GM19043 (cell line): ENCODE data around the gene BRMS1.

Source experiments
- ATAC-seq: cut with Tn5 transposase; IDR thresholded peaks from one replicate; pipeline ENCODE4 v1.9.1; 2021; ENCODE audit warnings: low read depth; ENCODE audit not compliant: unreplicated experiment

The BRMS1 gene

DNA sequence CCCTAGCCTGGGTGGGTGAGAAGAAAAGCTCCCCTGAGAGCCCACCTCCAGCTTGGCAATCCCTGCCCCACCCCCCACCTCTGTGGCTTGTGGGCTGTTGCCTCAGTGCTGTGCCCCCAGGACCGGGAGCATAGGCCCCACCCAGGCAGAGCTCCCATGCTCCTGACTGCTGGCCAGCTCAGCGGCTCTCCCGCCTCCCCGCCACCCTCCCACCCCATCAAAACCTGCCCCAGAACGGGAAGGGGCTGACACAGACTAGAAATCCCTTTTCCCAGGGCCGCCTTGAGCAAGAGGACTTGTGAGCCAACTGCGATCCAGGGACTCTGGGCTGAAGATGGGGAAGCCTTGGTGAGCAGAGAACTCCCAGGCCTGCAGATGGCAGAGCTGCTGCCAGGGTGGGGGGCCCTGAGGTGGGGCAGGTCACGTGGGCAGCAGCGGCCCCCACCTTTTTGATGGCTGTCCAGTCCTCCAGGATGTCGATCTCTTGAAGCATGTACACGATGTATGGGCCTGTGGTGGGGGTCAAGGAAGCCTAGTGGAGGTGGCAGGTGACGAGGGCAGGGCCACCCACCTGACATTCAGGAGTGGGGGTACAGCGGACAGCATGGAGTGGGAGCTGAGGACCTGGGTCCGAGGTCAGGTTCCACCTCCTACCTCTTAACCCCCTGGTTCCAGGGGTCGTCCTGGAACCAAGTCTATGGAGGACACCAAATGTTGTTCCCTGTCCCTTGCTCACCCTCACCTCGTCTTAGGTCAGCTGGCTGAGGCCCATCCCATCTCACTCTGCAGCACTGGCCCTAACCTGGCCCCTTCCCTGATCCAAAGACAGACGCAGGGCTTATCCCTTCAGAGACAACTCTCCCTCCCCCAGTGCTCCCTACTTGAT lies 6.4 kb downstream of the BRMS1 start:
- ATAC-seq: no peak

DNA sequence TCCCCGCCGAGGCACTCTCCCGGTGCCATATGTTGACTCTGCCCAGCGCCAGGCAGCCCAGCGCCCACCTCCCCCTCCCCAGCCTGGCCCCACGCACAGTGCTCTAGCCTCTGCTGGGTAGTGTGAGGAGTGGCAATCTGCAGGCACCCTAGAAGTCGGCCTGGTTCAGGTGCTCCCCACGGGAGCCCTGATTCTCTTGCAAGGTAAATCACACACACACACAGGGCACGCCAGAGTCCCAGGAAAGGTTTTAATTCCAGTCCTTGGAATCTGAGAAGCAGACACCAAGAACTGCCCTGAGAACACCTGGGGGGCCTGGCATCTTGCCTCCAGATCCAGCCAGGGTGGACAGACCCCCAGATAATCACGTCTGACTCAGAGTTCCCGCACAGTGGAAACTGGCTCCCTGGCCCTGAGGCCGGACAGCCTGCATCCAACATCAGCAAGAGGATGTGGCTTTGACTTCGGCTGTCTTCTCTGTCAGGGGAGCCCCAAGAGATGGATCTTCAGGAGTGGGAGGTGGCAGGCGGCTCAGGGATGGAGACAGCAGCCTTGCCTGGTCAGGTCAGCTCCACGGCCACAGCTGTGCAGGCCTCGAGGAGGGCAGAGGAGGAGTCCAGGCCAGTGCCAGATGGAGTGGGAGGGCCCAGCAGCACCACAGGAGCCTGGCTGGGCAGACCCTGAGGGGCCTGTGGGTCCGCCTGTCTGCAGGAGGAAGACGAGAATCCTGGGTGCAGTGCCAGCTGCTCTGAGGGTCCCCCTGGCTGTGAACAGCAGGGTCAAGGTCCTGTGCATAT lies 7.6 kb downstream of the BRMS1 start:
- no peak for ATAC-seq

DNA sequence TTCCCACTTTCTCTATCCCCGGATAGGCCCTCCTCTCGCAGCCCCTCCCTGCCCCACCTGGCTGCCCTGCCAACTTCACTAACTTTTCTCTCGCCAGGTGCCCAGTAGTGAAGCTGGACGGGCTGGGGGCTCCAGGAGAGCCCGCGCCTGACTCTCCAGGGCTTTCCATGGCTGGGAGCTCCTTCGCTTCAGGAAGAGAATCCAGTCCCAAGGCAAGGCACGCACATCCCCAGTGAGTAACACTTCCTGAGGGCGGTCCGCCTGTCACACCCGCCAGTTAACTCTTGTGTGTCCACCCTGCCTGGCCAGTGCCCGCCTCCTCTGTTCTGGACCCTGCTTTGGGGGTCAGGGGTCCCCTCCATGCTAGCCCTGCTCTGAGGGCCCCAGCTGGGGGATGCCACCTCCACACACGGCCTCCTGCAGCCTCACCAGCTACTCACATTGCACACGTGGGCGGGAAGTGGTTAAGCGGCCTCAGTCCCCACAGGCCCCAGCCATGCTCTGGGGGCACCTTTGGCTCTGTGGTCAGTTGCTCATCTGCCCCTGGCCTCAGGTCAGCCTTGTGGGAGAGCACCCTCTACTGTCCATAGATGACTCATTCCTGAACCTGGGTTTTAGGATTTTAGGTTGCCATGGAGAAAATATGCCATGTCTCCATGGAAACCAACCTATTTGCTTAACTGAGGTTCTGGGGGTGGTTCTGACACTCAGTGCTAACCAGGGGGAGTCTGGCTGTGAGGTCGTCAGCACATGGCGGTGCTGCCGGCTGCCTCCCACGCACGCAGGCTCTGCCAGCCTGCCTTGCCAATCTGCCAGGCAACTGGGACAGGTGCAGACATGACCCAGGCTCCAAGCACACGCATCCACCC lies 8.4 kb downstream of the BRMS1 start, which contains the start of gene RIN1:
RIN1 (minus strand) TSS at position 201 of the 869 bp plus-strand sequence; CDS start at position 169, 32 bp downstream.
- ATAC-seq: peak; percentile 83

DNA sequence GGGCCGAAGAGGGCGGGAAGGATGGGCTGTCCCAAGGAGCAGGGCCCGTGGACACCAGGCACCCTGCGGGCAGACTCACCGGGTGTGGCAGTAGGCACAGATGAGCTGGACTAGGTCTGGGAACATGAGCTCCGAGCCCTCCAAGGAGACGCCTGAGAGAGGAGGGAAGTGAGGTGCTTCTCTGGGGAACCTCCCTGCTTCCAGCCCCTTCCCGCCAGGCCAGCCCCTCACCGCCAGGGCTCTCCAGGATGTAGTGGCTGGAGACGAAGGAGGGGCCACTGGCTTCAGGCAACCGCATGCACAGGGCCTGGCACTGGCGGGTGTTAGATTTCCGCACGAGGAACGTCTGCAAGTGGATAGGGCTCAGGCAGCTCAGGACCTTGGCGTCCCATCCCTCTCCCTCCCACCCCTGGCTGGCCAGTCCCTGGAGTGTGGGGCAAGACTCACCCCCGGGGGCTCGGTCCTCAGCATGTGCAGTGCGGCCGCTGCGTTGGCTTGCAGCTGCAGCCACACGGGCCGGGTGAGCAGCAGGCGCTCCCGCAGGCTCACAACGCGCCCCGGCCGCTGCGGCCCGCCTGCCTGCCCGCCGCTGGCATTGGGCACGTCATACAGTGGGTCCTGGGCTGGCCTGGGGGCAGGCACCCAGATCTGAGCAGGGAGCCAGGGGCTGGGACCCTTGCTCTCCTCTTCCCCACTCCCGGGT lies 9.2 kb downstream of the BRMS1 start:
- no peak for ATAC-seq

DNA sequence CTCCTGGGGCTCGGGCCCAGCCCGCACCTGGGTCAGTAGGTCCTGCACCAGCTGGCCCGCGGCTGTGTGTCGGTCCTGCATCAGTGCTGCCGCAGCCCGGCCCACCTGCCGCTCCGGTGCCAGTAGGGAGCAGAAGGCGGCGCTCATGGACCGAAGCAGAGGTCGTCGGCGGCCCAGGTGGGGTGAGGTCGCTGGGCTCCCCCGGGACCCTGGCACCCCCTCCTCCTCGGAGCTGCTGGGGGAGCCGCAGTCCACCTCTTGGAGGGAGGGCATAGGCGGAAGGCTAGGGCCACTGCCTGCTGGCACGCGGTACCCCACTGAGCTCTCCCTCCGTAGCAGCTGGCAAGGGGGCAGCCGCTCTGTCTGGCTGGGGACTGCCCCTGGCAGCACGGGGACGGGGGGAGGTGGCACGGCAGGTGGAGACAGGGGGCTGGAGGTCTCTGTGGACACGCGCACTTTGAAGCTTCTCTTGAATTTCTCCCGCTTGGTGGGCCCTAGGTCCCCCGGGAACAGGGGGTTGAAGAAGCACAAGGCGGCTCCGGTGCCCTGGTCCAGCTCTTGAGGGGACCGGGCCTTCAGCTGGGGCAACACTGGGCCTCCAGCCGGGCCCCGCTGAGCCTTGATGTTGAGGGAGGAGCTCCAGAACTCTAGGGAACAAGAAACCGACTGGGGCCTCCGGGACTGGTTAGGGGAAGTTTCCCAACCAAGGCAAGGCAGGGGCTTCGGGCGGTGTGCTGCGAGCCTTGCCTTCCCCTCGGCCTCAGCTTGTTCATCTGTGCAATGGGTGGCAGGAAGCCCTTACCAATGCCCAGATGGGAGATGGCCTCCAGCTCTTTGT lies 10.1 kb downstream of the BRMS1 start:
- ATAC-seq: no peak

DNA sequence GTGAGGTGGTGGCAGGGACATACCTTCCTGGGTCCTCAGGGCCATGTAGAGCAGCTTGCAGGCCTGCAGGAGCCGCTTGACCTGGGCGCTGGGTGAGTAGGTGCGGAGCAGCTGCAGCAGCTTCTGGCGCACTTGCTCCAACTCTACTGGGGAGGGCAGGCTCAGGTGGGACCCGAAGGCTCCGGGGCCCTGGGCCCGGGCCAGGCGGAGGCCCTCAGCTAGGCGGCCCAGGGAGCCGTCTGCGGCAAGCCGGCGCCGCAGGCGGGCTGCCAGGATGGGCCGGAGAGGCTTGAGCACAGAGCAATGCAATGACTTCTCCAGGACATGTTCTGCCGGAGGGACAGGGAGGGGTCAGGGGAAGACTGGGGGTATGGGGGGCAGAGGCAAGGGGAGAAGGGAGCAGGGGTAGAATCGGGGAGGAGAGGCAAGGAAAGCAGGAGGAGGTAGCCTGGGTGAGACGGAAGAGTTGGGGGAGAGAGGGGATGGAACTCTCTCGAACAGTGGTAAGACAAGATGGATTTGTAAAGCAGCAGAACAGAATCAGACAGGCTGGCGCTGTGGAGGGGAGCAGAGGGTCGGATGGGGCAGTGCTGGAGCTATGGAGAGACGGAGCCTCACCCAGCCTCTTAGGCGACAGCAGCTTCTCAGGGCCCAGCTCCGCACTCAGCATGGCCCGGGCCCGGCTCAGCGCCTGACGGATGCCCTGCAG lies 10.9 kb downstream of the BRMS1 start:
- no peak for ATAC-seq

DNA sequence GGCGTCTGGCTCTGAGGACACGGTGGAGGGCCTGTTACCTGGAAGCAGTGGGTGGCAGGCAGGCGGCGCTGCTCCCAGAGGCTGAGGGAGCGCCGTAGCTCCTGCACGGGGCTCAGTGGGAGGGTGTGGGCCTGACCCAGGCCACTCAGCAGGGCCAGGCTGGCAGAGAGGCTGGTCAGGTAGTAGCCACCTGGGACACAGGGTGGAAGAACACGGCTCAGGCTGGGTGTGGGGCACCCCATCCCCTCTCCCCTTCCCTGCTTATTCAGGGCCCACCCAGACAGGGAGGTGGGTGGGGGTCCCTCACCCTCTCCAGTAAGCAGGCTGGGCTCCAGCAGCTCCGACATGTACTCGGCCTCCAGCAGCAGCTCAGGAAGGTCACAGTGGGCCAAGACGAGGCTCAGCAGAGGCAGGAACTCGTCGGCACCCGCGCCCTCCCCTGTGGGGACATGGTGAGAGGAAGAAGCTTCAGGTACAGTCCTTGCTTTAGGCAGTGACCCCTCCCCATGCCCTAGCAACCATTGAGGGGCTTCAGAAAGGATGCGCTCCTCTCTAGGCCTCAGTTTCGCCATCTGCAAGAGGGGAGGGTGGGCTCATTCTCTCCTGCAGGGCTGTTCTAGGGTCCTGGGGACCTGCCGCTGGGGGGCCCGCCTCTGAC lies 11.6 kb downstream of the BRMS1 start:
- no peak for ATAC-seq

DNA sequence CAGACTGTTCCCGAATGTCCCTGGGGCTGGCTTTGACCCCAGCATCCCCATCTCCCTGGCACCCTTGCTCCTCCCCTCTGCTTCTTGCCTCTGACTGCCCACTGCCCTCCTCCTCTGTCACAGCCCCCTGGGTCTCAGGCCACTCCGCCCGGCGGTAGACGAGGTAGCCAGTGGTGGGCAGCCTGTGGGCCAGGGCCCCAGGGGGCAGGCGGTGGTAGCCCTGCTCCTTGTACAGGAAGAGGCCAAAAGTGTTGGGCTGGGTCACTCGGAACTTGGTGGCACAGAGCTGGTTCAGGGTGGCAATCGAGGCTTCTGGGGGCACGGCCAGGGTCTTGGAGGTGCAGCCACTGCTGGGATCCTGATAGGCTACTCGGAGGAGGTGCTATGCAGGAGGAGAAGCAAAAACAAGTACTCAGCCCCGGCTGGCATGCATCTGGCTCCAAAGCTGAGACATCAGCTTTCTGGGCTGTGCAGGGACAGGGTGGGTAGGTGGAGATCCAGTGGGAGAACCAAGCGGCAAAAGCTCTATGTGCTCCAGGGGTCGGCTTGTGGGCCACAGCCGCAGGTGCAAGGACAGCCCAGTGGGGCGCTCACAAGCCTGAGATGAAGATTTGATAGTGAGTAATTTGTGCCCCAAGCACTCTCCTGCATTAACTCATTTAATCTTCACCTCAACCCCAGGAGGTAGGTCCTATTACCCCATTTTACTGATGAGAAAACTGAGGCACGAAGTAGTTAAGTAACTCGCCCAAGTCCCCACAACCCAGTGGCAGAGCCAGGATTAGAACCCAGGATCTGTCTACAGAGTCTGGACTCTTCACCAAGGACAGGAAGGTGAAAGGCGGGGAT lies 12.3 kb downstream of the BRMS1 start:
- ATAC-seq: no peak

DNA sequence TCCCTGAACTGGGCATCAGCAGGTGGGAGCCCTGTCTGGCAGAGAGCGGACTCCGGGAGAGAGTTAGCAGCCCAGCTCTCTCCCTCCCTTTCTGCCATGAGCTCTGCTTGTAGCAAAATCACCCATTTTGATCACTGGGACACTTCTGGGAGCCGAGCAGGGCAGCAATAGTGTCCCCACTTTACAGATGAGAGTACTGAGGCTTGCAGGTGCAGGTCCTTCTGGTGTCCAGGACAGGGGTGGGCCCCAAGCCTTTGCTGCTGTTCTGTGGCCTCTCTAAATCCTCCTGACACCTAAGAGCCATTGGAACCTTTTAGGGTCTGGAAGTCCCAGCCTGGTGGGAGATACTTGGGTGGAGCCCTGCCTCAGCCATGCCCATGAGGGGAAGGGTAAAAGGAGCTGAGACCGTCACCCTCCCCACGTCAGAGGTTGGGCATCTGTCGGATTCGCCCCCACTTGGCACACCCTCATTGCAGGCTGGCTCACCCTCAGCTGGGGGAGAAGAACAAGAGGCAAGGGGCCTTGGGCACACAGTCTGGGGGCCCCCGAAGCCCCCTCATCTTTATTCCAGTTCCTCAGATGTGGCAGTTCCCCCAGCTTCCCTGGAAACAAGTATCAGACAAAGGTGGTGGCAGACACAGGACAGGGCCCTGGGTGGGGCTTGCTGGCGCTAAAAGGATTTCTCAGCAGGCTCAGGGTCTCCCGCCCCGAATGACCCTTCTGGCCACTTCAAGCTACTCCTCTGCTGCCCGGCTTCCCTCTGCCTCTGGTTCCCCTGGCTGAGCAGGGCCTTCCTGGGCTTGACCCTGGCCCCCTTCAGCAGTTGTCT lies 13.1 kb downstream of the BRMS1 start:
- ATAC-seq: no peak

DNA sequence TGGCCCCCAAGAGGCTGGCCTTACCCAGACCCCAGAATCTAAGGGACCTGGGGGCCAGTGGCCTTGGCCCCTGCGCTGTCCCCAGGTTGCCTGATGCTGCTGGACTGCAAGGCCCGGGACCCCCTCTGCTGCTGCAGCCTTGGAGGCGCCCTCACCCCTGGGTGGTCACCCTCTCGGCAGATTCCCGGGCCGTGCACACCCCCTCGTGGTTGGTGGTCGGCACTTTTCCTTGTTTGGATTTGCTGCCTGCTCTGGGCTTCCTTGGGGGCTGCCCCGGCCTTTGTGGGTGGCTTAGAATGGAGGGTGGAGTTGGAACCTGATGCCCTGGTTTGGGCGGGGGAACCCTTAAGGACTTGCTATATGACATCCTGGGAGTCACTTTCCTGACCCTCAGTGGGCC lies 14.0 kb downstream of the BRMS1 start:
- no peak for ATAC-seq

DNA sequence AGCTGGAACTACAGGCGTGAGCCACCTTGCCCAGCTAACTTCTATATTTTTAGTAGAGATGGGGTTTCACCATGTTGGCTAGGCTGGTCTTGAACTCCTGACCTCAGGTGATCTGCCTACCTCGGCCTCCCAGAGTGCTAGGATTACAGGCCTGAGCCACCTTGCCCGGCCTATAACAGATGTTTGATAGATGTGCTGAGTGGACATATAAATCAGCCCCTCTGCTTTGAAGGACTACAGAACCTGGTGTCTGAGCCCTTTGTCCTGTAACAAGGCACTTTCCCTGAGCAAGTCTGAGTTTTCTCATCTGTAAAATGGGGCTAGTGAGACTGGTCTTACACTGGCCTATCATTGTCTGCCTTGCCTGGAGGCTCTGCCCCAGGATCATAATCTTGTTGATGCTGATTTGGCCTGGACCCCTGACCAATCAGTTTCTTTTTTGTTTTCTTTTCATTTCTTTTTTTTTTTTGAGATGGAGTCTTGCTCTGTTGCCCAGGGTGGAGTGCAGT lies 15.7 kb downstream of the BRMS1 start:
- no peak for ATAC-seq

DNA sequence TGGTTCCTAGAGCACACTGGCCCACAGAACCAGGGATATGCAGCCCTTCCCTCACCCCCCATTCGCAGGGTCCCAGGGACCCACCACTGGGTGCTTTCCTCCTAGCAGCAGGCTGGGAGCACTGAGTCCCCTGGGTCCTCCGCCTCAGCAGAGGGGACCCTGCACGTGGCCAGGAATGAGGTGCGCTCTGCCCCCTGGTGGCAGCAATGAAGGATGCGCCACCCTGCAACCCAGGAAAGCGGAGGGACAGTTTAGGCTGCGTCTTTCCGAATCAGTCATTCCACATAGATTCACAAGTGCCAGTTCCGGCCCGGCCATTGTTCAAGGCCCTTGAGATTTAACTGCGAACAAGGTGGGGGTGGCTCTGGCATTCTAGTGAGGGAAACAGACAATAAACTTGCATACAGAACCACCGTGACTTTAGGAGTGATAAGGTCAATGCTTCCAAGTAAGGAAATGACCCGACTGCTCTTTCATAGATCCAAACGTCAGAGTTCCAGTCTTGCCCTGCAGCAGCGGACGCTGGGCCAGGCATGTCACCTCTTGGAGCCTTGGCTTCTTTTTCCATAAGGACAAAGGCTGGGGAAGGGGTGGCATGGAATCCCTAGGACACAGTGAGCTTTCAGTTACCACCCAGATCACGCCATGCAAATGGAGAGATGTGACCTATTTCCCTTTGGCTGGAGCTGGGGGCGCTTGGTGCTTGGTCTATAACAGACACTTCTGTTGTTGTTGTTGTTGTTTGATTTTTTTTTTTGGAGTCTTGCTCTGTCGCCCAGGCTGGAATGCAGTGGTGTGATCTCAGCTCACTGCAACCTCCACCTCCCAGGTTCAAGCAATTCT lies 16.4 kb downstream of the BRMS1 start:
- no peak for ATAC-seq

DNA sequence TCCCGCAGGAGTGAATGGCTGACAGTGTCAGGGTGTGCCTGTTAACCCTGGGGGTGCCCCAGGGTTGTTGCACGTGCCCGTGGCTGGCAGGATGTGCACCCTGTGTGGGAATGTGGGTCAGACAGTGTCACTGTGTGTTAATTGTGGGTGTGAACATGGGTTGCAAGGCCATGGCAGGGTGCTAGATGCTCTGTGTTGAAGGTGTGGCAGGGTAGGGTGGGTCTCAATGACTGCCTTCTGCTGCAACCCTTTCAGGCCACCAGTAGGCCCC lies 16.9 kb downstream of the BRMS1 start:
- no peak for ATAC-seq

DNA sequence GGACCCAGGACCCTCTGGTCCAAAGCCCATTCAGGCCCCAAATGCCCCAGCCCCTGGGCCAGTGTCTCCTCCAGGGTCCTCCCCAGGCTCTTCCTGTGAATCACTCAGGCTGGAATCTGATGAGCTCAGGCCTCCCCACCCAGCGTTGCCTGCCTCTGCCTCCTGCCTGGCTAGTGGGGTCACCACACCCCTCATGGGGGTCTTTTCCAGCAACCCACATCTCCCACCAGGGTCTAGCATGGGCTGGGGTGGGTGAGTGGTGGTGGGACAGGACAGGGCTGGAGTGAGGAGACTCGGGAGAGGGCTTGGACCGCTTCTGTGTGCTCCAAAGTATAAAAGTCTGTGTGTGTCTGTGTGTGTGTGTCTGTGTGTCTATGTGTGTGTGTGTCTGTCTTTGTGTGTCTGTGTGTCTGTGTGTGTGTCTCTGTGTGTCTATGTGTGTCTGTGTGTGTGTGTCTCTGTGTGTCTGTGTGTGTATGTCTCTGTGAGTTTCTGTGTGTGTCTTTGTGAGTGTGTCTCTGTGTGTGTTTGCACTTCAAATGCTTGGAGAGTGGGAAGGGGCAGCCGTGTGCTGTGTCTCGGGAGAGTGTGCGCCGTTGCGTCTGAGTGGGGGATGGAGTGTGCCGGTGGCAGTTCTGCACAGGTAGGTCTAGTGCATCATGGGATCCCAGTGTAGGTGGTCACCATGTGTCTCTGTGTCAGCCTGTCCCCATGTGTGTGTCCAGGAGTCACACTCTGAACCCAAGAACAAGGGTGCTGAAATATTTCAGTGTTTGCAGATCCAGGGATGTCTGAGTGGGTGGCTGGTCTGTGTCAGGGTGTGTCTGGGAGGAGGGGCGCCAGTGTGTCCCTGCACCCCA lies 17.5 kb downstream of the BRMS1 start:
- ATAC-seq: no peak
